ENCODE results near the gene ATXN1. TPM values are rescaled to one million over a fixed set of nuclear protein-coding genes. Genes with fewer than 3 reads are reported as not detected.

Gene ATXN1
- total RNA-seq, 1 donor from 2014 or later: 59.8 TPM

GRCh38 chr6:16367571-16367970 lies 393.7 kb downstream of the ATXN1 start:
- Mint-ChIP-seq H3K36me3 (ENCODE audit: low read depth) (peaks cover 3% of the 10 kb centered on the region), H3K27me3 (no peaks in the 10 kb centered on the region), H3K4me3 (no peak overlapping the region), H3K27ac (no peak overlapping the region), H3K9me3 (peaks cover 3% of the 10 kb centered on the region), H3K4me1 (peaks cover 32% of the 10 kb centered on the region)
- no peak for TF ChIP-seq CTCF (IDR thresholded peaks at IDR 0.05)
- intact Hi-C loops (cut with micrococcal nuclease): no loop called here
- DNase-seq (no peak), ATAC-seq (ENCODE audit: low read depth) (no peak)
- POLR2A ChIA-PET: no interaction called here
- CTCF ChIA-PET: no interaction called here

- Mint-ChIP-seq H3K9me3 (no peaks in the 10 kb centered on the region), H3K27me3 (no peaks in the 10 kb centered on the region), H3K4me3 (no peak overlapping the region), H3K36me3 (ENCODE audit: low read depth) (no peaks in the 10 kb centered on the region), H3K4me1 (peaks cover 6% of the 10 kb centered on the region), H3K27ac (no peak overlapping the region)
- ATAC-seq (ENCODE audit: low read depth) (no peak), DNase-seq (no peak)
- POLR2A ChIA-PET: no interaction called here
- CTCF ChIA-PET: no interaction called here
- no peak for TF ChIP-seq CTCF (IDR thresholded peaks at IDR 0.05)
- intact Hi-C loops (cut with micrococcal nuclease): no loop called here
These were observed 397.5 kb downstream of the ATXN1 start for GRCh38 chr6:16363749-16364148.

GRCh38 chr6:16362819-16363589 lies 398.3 kb downstream of the ATXN1 start:
- ChIA-PET POLR2A (no interaction called here), CTCF (no interaction called here)
- no peak overlapping the region for H3K4me3 Mint-ChIP-seq
- no peaks in the 10 kb centered on the region for H3K27me3 Mint-ChIP-seq
- DNase-seq: no peak
- H3K27ac Mint-ChIP-seq: no peak overlapping the region
- H3K4me1 Mint-ChIP-seq: peaks cover 6% of the 10 kb centered on the region
- H3K36me3 Mint-ChIP-seq (ENCODE audit: low read depth): no peaks in the 10 kb centered on the region
- no peak for TF ChIP-seq CTCF (IDR thresholded peaks at IDR 0.05)
- no peak for ATAC-seq (ENCODE audit: low read depth)
- H3K9me3 Mint-ChIP-seq: no peaks in the 10 kb centered on the region
- intact Hi-C loops (cut with micrococcal nuclease): no loop called here

- H3K27me3 Mint-ChIP-seq: no peaks in the 10 kb centered on the region
- intact Hi-C loops (cut with micrococcal nuclease): no loop called here
- no peak for TF ChIP-seq CTCF (IDR thresholded peaks at IDR 0.05)
- ChIA-PET CTCF (no interaction called here), POLR2A (no interaction called here)
- DNase-seq (no peak), ATAC-seq (ENCODE audit: low read depth) (no peak)
- H3K4me1 Mint-ChIP-seq: peaks cover 6% of the 10 kb centered on the region
- H3K36me3 Mint-ChIP-seq (ENCODE audit: low read depth): no peaks in the 10 kb centered on the region
- H3K9me3 Mint-ChIP-seq: no peaks in the 10 kb centered on the region
- no peak overlapping the region for H3K4me3 Mint-ChIP-seq
- no peak overlapping the region for H3K27ac Mint-ChIP-seq
These were observed 399.0 kb downstream of the ATXN1 start for GRCh38 chr6:16362296-16362695.

GRCh38 chr6:16361861-16362260 lies 399.4 kb downstream of the ATXN1 start:
- Mint-ChIP-seq H3K9me3 (no peaks in the 10 kb centered on the region), H3K4me1 (peaks cover 2% of the 10 kb centered on the region), H3K4me3 (no peak overlapping the region), H3K27ac (no peak overlapping the region), H3K36me3 (ENCODE audit: low read depth) (no peaks in the 10 kb centered on the region), H3K27me3 (no peaks in the 10 kb centered on the region)
- DNase-seq (no peak), ATAC-seq (ENCODE audit: low read depth) (no peak)
- ChIA-PET CTCF (no interaction called here), POLR2A (no interaction called here)
- intact Hi-C loops (cut with micrococcal nuclease): no loop called here
- no peak for TF ChIP-seq CTCF (IDR thresholded peaks at IDR 0.05)

Data from activated B cell treated with CpG ODN at 0.5 μM for 24 hours (primary cell).